Uterus (tissue), 4 donors: Measurements from ENCODE around the gene TMEM120B. TPM values are rescaled to one million over a fixed set of nuclear protein-coding genes. Genes with fewer than 3 reads are reported as not detected.
"Not testable (repeated sequence)": the region's sequence is repeated elsewhere in the genome, so short reads cannot be mapped to it uniquely, and the experiment has no call there.

Source experiments
- DNase-seq, 2 donors: peaks; one replicate each; pipeline ENCODE4 v3.0.0-alpha.2; 2019 to 2020
- H3K27ac ChIP-seq, 2 donors: fragments of 200-600 bp; sonication (generic); 1 replicate in 1 of 2; 2 replicates in 1 of 2; pipeline ENCODE4 v1.5.1; 2016 to 2018
- H3K27me3 ChIP-seq, 2 donors: fragments of 200-600 bp; sonication (generic); one replicate each; pipeline ENCODE4 v1.5.1; 2018 to 2019; ENCODE audit warnings: control low read depth in 1 of 2
- H3K36me3 ChIP-seq, 2 donors: fragments of 200-600 bp; sonication (generic); one replicate each; pipeline ENCODE4 v1.5.1; 2019; ENCODE audit warnings: control low read depth in 1 of 2
- H3K4me1 ChIP-seq, 2 donors: fragments of 200-600 bp; sonication (generic); one replicate each; pipeline ENCODE4 v1.5.1; 2018 to 2019; ENCODE audit warnings: control low read depth in 1 of 2
- H3K4me3 ChIP-seq, 2 donors: fragments of 200-600 bp; sonication (generic); 1 replicate in 1 of 2; 2 replicates in 1 of 2; pipeline ENCODE4 v1.5.1; 2018 to 2019; ENCODE audit warnings: mild to moderate bottlenecking in 1 of 2
- H3K9me3 ChIP-seq, 2 donors: fragments of 200-600 bp; sonication (generic); one replicate each; pipeline ENCODE4 v1.5.1; 2019; ENCODE audit warnings: control low read depth in 1 of 2
- CTCF ChIP-seq, 4 experiments: fragments of 200-600 bp in 2 of 4; fragments of 450-650 bp in 2 of 4; sonication (generic) in 2 of 4; IDR thresholded peaks; one replicate each; pipeline ENCODE4 v1.5.1; 2016 to 2019; ENCODE audit warnings: antibody characterized with exemption in 4 of 4, mild to moderate bottlenecking in 2 of 4, moderate library complexity in 1 of 4
- POLR2A ChIP-seq, 2 donors: fragments of 450-650 bp; IDR thresholded peaks; one replicate each; pipeline ENCODE4 v1.6.1; 2016; ENCODE audit warnings: antibody characterized with exemption in 2 of 2, mild to moderate bottlenecking in 1 of 2, moderate library complexity in 1 of 2
- intact Hi-C: fragments of 100-400 bp; cut with DNase I; formaldehyde crosslinking; loops from one replicate; pipeline ENCODE4 v1.15.1; 2023; ENCODE audit warnings: low total_unique reads
- total RNA-seq, 4 donors: library from RNA; depleted of rRNA in 3 of 4; stranded (reverse); fragments of >200 nt in 3 of 4; gene quantifications; one replicate each; pipeline versions ENCODE4 v1.1.0 to v1.2.4, GENCODE V29; 2014 to 2023
- donor health status: DM: yes; HTN: yes; CAD: no.

TMEM120B gene
- total RNA-seq, 4 donors from 2014 or later, result 1.0 to 35.2 (median 19.6) TPM

- no peak for DNase-seq
- no peak overlapping the region for H3K27ac ChIP-seq
- H3K4me1 ChIP-seq, result peaks cover 0 to 6% of the 10 kb centered on the region in 2 donors
- no peak overlapping the region for H3K4me3 ChIP-seq
- no peaks in the 10 kb centered on the region for H3K9me3 ChIP-seq
- TF ChIP-seq POLR2A (IDR thresholded peaks at IDR 0.05) (no peak), CTCF (IDR thresholded peaks at IDR 0.05) (no peak)
- intact Hi-C loops, result no loop called here
- no peaks in the 10 kb centered on the region for H3K27me3 ChIP-seq
- no peaks in the 10 kb centered on the region for H3K36me3 ChIP-seq
Observed at GRCh38 chr12:121751034-121751433, 38.5 kb downstream of the TMEM120B start.

DNA sequence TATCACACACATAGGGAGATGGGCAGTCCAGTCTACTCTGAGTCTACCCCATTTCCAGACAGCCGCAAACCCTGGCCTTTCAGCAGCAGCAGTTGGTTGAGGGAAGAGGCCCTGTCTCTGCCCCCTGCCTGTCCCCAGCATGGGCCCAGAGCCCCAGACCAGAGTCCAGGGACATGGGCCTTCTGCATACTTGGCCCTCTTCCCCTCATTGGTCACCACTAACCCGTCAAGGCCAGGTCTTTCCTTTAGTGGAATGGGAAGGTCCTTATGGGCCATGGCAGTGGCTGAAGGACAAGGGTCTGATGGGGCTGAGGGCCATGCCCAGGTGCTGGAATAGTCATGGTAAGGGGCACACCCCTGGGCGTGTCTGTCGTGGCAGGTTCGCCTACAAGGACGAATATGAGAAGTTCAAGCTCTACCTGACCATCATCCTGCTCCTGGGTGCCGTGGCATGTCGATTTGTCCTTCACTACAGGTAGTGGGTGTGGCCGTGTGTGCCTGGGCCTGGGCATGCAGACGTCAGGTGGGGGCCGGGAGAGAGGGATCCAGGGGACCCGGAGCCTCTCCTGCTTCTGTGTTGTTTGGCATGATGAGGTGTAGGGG is 39.3 kb downstream of the TMEM120B start:
- H3K9me3 ChIP-seq, result no peaks in the 10 kb centered on the region
- H3K27me3 ChIP-seq, result no peaks in the 10 kb centered on the region
- DNase-seq, result no peak
- H3K36me3 ChIP-seq, result no peaks in the 10 kb centered on the region
- H3K4me3 ChIP-seq, result no peak overlapping the region
- H3K4me1 ChIP-seq, result peaks cover 0 to 6% of the 10 kb centered on the region in 2 donors
- H3K27ac ChIP-seq, result no peak overlapping the region
- no peak for TF ChIP-seq CTCF (IDR thresholded peaks at IDR 0.05)
- no peak for TF ChIP-seq POLR2A (IDR thresholded peaks at IDR 0.05)
- intact Hi-C loops, result no loop called here

GRCh38 chr12:121753844-121754264 is 41.3 kb downstream of the TMEM120B start:
- intact Hi-C loops, result no loop called here
- Histone ChIP-seq H3K27me3 (no peaks in the 10 kb centered on the region), H3K4me3 (no peak overlapping the region), H3K4me1 (no peaks in the 10 kb centered on the region), H3K9me3 (no peaks in the 10 kb centered on the region), H3K36me3 (no peaks in the 10 kb centered on the region), H3K27ac (no peak overlapping the region)
- DNase-seq, result no peak
- TF ChIP-seq POLR2A (IDR thresholded peaks at IDR 0.05) (no peak), CTCF (IDR thresholded peaks at IDR 0.05) (no peak)

DNA sequence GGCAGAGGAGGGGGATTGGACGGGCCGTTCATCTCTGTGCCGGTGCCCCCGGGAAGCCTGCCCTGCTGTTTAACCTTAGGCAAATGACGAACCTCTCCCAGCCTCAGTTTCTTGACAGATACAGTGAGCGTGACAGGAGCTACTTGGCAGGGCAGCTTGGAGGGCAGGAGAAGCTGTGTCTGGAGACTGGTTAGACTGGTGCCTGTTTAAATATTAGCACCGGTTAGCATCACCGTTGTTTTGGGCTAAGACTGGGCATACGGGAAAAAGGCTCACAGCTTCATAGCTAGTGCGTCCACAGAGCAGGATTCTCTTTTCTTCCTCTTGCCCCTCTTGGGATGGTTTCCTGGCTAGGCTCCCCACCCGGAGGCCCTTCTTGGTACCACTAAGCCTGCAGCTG is 42.3 kb downstream of the TMEM120B start:
- Histone ChIP-seq H3K27ac (no peak overlapping the region), H3K27me3 (no peaks in the 10 kb centered on the region), H3K36me3 (no peaks in the 10 kb centered on the region), H3K9me3 (no peaks in the 10 kb centered on the region), H3K4me3 (no peak overlapping the region), H3K4me1 (no peaks in the 10 kb centered on the region)
- no peak for DNase-seq
- no peak for TF ChIP-seq CTCF (IDR thresholded peaks at IDR 0.05)
- TF ChIP-seq POLR2A (IDR thresholded peaks at IDR 0.05), result no peak
- intact Hi-C loops, result no loop called here

DNA sequence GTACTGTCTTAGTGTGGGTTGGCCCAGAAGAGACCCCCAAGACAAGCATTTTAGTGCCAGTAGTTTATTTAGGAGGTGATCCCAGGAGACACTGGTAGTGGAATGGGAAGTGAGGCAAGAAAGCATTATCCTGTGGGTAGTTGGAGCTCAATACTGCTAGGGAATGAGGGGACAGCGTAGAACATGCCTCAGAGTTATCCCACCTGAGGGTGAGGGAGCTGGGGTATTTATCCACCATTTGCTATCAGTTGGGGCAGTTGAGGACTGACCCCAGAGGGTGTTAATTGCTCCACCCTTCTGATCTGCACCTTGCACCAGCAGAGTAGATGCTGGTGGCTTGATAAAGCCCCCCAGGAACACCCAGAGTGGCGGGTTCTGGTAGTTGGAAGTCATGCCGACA is 43.0 kb downstream of the TMEM120B start:
- no peak for DNase-seq
- no peaks in the 10 kb centered on the region for H3K36me3 ChIP-seq
- TF ChIP-seq POLR2A (IDR thresholded peaks at IDR 0.05), result no peak
- no peak for TF ChIP-seq CTCF (IDR thresholded peaks at IDR 0.05)
- intact Hi-C loops, result no loop called here
- no peaks in the 10 kb centered on the region for H3K9me3 ChIP-seq
- H3K4me3 ChIP-seq, result no peak overlapping the region
- no peaks in the 10 kb centered on the region for H3K4me1 ChIP-seq
- H3K27ac ChIP-seq, result no peak overlapping the region
- H3K27me3 ChIP-seq, result no peaks in the 10 kb centered on the region

DNA sequence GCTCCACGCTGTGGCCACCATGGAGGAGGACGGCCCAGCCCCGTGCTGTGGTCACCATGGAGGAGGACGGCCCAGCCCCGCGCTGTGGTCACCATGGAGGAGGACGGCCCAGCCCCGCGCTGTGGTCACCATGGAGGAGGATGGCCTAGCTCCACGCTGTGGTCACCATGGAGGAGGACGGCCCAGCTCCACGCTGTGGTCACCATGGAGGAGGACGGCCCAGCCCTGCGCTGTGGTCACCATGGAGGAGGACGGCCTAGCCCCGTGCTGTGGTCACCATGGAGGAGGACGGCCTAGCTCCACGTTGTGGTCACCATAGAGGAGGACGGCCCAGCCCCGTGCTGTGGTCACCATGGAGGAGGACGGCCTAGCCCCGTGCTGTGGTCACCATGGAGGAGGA is 46.0 kb downstream of the TMEM120B start:
- intact Hi-C loops, H3K4me1 ChIP-seq, H3K36me3 ChIP-seq, H3K27ac ChIP-seq, H3K9me3 ChIP-seq, DNase-seq, H3K4me3 ChIP-seq, H3K27me3 ChIP-seq: not testable (repeated sequence)
